Activated CD4-positive, alpha-beta T cell treated with anti-CD3 and anti-CD28 coated beads, Interleukin-10, Interleukin-2, amounts not matched to agents 100 ng/mL and 50 ng/mL, durations not matched to agents 16 hours and 8 hours (primary cell): ENCODE data around the gene NCAPD2.
"Not testable (repeated sequence)": the region's sequence is repeated elsewhere in the genome, so short reads cannot be mapped to it uniquely, and the experiment has no call there.

Experiments
- DNase-seq: peaks from one replicate; pipeline ENCODE4 v3.0.0-alpha.2; 2020

Gene NCAPD2

DNA sequence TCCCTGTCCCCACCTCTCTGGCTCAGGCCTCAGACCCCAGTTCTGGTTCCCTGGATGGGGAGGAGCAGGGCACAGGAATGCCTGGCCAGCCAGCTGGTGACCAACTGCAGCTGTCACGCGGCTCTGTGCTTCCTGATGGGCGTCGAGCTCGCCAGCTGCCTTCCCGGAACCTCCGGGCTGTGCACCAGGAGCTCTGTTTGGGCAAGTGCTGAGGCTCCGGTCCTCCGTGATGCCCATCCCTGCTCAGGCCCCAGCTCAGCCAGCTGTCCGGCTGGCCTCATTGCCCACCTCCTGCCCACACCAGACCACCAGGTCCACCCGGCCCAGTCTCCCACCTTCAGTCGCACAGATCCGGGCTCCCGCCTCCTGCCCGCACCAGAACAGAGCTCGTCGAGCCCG lies 57.2 kb downstream of the NCAPD2 start:
- no peak for DNase-seq

DNA sequence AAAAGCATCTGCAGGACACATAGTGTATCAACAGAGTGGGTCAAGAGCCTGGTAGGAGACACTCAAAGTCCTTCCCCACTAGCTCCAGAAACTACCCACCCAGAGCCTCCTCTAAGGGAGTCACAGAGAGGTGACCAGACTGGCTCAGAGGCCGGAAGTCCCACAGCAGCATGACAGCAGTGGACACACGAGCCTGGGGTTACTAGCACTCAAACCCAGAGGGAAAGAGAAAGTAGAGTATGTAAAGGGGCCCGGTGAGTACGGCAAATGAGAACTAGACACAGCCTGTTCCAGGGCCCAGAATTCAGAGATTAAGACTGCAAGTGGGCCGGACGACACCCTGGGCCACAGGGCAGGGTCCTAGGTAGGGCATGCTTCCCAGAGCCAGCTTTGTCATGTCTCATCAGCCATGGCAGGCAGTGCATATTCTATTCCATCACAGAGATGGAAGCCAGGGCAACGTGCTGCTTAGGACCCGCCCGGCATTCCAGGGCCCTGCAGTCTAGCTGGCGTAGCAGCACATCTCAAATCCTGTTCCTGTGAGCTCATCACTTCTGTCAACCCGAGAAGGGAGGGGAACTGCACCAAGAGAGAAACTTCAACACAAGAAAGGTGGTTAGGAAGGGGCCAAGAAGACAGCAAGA lies 57.7 kb downstream of the NCAPD2 start:
- no peak for DNase-seq

DNA sequence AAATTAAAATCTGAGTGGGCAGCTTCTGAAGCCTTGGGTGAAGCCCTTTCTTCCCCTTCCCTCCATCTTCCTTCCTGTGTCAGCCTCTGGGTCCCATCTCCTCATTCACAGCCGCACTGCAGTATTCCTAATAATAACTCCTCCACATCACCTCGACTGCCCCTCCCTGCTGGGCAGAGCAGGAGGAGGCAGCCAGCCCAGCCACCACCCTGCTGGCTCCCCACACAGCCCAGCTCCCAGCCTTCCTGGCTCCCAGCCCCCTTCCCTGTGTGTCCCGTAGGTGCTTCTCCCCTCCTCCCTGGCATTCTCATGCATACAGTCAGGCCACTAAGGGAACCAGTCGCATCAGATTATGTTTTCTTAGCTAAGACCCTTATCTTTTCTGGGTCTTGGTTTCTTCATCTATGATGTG lies 58.2 kb downstream of the NCAPD2 start:
- no peak for DNase-seq

DNA sequence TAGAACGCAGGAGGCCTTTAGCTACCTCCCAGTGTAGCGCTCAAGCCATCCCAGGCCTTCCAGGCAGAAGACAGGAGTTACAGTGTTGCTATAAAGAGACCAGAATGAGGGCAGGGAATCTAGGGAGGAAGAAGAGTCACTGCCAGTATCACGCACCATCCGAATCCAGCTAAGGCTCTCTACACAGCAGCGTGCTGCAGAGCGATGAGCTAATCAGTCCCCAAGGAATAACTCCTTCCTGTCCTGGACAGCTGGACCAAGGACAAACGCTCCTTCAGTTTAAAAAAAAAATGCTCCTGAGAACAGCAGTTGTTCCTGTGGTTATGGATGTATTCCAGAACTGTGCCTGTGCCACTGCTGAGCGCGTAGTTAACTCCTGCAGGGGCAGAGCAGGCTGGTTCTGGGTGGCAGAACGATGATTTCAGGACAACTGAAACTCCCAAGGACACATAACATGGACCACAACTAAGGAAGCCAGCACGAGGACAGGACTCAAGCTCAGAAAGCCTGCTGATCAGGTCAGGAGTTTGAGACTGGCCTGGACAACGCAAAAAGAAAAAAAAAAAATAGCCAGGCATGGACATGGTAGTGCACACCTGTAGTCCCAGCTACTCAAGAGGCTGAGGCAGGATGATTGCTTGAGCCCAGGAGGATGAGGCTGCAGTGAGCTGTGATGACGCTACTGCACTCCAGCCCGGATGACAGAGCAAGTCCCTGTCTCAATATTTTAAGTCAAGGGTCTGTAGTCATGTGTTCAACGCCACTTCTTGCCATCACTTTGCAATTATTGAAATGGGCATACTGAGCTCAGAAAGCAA lies 59.4 kb downstream of the NCAPD2 start:
- DNase-seq: no peak

DNA sequence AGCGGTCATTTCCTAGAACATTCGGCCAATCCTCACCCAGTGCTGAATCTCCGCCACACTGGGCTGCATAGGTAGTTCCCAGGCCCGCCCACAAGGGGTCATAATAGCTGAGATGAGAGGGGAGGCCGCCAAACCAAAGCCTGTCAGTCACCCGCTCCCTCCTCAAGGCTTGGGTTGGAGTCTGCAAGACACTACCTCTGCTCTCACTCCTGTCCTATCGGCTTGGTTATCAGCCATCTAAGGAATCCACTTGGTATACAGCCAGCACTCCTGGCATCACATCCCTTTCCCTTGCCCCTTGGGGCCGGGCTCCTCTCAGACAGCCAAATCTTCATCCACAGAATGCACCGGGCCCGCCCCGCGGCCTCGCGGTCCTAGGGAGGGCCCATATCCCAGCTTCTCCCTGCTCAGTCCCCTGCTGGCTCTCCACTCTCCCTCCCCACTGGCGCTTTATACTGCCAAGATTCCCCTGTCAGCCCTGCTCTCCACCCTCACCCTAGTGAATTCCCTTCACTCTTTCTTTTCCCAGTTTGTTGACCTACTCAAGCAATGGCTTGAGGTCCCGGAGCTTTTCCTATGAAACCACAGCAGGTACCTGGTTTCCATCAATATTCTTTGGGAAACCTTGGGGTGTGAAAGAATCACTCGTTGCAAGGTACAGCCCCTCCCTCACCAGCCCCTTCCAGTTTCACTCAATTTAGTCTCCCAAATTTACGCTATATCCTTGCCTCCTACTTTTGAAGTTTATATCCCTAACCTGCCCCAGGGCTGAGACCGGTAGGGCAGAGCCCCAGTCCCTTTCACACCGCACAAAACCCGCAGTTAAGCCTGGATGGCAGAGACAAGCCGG lies 60.5 kb downstream of the NCAPD2 start:
- peak; percentile 89 for DNase-seq

DNA sequence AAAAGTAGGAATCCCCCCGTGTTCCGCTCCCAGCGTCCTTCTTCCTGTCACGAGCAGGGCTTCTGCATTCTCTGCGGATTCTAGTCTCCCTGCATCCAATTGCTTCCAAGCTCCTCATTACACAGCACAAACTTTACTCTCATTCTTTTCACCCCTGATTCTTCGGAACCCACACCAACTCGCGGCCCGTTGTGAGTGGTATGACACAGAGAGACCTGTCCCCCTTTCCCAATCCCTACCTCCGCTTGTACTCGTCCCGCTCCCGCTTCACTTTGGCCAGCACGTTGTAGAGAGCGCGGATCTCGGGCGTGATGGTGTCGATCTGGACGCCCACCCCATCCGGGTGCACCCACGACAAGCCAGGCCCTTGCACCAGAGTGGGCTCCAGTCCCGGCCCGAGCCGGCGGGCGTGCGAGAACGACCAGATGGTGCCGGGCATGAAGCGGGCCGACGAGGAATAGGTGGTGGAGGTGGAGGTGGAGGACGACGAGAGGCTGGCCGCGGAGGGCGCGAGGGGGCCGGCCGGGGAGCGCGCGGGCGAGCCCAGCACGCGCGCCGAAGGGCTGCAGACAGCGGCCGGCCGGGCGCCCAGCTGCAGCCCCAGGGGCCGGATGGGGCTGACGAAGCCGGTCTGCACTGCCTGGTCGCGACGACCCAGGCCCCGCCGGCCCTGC lies 61.3 kb downstream of the NCAPD2 start:
- no peak for DNase-seq

DNA sequence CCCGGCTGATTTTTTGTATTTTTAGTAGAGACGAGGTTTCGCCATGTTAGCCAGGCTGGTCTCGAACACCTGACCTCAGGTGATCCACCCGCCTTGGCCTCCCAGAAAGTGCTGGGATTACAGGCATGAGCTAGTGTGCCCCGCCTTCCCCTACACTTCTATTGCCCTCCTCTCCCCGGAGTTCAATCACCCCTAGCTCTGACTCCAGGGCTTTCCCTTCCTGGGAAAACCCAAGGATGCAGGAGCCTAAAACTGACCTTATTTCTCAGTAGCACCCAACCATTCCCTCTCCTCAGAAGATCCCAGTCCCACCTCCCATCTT lies 62.6 kb downstream of the NCAPD2 start:
- not testable (repeated sequence) for DNase-seq

DNA sequence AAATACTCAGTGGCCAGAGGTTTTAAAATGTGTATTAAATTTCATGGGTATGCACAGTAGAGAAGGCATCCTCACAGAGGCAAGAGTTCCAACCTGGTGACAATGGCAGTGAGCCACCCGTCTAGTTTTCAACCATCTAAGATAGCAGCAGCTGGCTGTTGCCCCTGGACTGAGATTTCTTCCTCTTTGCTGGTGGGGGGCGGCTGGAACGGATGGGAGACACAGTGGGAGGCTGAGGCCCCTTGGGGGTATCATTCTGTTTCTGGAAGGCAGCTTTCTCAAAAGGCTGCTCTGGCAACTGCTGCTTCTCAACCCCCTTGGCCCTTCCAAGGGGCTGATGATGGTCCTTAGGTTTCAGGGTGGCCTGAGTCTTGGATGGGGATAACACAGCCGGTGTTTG lies 63.0 kb downstream of the NCAPD2 start:
- DNase-seq: no peak

DNA sequence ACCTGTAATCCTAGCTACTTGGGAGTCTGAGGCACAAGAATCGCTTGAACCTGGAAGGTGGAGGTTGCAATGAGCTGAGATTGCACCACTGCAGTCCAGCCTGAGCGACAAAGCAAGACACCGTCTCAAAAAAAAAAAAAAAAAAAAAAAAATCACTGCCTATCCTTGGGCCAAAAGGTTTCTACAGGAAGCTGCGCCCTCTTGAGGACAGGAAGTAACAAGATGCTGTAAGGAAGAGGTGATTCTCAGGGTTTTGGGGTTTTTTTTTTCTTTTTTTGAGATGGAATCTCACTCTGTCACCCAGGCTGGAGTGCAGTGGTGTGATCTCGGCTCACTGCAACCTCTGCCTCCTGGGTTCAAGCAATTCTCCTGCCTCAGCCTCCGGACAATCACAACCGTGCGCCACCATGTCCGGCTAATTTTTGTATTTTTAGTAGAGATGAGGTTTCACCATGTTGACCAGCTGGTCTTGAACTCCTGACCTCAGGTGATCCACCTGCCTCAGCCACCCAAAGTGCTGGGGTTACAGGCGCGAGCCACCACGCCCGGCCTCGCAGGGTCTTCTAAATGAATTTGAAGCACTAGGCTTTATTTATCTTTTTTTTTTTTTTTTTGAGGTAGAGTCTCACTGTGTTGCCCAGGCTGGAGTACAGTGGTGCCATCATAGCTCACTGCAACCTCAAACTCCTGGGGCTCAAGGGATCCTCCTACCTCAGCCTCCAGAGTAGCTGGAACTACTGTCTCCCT lies 64.3 kb downstream of the NCAPD2 start:
- peak; percentile 79 for DNase-seq

DNA sequence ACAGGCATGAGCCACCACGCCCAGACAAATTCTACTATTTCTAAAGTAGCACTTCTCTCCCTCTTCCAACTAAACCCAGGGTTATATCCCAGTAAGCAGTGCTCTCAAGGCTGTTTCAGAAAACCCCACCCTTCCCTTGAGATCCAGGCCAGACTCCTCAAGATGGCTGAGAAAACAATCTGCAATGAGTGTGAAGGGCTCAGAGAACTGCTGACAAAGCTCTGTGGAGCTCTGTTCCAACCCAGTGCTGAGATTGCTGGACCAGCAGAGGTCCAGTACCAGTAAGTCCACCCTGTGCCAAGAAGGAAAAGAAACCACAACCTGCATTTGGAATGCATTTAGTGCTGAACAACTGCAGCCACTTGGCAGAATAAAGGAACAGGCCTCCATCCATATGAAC lies 65.6 kb downstream of the NCAPD2 start:
- DNase-seq: no peak

DNA sequence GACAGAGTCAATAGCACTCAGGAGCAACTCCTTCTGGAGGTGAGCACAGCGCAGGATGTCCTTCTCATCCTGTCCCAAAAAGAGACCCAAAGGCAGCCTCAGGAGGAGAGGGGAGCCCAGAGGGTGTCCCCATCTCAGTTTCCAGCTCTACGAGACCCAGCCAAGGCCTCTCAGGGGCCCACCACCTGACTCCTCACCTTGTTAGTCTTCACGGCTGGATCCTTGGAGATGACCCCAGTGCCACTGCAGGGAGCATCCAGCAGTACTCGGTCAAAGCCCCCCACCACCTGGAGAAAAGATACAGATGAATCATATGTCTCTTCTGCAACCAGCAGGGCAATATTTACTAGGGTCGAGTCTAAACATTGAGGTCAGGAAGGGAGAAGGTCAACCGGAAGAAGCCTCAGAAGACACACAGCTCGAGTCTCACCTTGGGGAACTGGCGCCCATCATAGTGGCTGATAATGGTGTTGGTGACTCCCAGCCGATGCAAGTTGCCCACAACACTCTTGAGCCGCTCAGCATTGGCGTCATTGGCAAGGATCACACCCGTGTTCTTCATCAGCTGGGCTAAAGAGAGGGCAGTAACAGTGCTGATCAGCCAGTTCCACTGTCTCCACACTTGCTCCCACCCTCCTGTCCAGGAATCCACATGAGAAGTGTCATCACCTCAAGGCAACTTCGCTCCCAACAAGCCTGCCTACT lies 66.8 kb downstream of the NCAPD2 start:
- DNase-seq: no peak

DNA sequence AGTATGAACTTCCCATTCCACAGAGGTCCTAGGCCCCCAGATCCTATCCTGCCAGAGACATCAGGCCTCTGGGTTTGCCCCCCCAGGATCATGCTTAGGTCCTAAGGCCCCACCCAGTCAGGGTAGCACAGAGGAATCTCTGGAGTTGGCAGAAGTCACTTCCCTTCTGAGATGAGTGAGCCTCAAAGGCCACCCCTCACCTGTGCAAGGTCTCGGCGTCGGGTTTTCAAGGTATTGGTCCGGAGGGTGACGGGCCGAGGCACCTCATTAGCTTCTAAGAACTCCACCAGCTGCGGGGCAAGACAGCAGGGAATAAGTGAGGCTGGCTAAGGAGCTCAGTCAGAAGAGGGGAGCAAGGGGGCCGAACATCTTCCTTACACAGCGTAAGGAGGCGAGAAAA lies 69.0 kb downstream of the NCAPD2 start:
- no peak for DNase-seq

DNA sequence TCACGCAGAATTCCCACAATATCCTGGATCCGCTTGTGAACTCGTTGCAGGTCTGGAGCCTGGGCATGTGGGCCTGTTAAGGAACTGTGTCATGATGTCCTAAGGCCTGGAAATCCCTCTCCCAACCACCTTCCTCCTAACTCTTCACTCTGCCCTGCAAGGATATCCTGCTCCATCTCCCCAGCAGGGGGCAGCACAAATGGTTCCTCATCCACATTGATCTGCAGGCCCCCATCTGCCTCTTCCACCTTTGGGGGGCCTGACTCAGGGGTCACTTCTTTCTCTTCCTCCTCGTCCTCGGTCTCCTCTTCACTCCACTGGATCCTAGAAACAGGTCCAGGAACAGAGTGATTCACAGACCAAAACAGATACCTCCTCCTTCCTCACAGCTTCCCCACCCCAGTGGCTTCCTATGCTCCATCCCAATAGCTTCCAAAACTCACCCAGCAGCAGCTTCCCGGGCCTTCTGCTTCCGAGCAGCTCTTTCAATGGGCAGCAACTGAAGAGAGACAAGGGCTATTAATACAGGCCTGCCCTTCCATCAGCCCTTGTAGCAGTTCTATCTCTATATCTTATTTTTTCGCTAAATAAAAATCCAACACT lies 69.6 kb downstream of the NCAPD2 start:
- peak; percentile 66 for DNase-seq

DNA sequence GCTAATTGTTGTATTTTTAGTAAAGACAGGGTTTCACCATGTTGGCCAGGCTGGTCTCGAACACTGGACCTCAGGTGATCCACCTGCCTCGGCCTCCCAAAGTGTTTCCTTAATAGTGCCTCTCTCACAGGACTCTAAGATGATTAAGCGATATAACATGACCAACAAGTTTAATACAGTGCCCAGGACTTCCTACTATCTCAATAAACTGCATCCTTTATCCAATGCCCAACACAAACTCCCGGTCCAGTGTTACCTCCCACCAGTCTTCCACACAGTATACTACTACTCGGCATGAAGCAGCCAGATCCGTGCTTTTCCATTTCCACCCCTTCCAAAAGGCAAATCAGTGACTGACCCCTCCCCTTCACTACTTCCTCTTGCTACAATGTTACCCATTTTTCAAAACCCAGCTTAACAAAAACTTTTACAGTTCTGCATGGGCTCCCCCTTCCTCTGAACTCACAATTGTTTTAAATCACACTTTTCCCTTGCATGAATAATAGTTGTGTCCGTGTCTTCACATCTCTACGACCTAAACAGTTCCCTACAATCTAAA lies 73.3 kb downstream of the NCAPD2 start:
- DNase-seq: no peak

DNA sequence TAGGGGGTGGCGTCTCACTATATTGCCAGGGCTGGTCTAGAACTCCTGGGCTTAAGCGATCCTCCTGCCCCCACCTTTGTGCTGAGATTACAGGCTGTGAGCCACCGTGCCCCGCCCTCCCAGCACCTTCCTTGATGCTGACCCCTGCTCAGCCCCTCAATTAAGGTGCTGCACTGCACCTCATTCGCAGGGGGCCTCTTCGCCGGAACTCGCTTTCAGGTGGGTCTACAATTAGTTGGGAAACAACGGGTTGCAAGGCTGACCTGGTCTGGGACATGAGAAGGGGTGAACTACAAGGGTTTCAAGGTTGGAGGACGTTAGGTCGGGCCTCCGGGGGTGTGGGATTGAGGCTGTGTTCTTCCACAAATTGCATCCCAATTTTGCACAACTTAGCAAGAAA lies 75.4 kb downstream of the NCAPD2 start:
- DNase-seq: no peak

DNA sequence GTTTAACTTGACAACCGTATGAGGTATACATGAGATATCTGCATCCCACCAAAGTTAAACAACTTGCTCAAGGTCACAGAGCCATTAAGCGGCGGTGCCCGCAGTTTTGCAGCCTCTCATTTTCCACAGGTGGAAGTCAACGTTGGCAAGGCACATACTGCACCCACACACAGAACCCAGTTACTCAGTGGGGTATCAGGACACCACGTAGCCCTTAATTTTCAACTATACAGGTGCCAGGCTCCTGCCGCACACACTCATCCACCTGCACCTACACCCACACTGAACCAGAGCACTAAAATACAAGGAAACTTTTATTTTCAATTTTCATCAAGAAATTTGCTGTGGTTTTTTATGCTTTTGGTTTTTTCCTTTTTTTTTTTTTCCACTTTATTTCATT lies 75.9 kb downstream of the NCAPD2 start:
- no peak for DNase-seq

DNA sequence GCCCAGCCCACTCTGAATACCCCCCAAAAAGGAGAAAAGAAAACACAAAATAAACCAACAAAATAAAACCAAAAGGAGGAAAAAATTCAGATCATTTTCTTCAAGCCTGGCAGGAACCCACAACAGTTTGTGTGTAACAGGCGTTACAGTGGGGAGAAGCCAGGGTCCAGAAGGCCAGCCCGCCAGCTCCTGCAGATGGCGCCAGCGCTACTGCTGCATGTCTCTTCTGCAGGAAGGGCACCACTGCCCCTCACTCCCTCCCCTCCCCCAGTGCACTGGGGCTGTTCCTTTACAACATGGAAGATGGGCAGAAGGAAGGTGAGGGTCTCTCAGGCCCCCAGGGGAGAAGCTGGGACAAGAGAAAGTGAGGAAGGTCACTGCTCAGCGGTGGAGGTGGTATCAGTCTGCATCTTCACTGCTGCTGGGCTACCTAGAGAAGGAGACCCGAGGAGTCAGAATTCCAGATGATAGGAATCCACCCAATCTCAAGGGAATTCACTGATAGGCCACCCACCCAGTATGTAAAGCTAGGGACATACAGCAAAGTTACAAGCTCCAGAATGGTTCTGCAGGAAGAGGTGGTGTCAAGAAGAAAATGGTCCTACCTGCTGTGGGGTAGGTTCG lies 76.5 kb downstream of the NCAPD2 start:
- DNase-seq: peak; percentile 67

DNA sequence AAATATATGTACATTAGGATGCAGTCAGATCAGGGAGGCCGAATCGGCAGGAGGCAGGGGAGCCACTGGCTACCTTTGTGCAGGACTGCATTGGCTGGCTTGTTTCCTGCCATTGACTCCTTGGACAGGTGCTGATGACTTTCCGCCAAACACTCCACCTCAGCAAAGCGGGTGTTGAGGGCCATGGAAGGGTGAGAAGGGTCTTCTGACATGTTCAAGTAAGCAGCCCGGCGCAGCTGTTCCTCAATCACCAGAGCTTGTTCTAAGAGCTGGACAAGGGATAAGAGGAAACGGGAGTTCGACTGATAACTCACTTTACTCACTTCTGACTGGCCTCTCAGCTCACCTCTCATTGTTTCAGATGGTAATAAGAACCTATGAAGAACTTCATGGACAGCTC lies 79.1 kb downstream of the NCAPD2 start:
- DNase-seq: no peak

DNA sequence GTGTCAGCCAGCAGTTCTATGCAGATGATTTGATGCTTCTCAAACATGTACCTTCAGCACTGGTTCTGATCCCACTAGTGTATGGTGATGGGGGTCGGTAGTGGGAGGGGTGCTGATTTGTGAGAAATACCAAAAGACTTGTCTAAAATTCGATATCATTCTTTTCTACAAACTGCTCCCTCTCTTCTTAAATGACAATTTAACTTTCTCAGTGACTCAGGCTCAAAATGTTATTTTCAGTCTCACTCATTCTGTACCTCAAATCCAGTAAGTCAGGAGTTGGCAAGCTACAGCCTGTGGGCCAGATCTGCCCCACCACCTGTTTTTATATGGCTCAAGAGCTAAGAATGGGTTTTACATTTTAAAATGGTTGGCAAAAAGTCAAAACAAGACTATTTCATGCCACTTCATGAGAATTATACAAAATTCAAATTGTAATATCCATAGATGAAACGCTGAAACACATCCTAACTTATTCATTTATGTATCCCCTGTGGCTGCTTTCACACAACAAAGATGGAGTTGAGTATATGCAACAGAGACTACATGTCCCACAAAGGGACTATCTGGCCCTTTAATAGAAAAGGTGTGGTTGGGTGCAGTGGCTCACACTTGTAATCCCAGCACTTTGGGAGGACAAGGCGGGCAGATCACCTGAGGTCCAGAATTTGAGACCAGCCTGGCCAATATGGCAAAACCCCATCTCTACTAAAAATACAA lies 80.8 kb downstream of the NCAPD2 start:
- peak; percentile 82 for DNase-seq

DNA sequence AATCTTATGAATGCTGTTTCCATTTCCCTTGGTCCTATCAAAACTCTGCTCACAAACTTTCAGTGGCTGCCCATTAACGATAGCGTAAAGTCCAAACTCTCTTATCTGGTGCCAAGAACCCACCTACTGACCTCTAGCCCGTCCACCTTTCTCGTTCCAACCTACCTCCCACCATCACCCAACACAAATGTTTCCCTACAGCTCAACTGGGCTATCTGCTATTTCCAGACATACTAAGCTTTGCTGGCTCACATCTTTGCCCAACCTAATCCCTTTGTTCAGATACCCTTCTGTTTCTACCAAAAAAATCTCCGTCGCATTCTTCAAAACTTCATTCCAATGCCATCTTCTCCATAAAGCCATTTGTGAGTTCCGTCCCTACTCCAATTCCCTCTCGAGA lies 81.7 kb downstream of the NCAPD2 start:
- no peak for DNase-seq
